HFF-Myc (cell line): ENCODE results near the gene ANP32B.
"Not testable (repeated sequence)": the region's sequence is repeated elsewhere in the genome, so short reads cannot be mapped to it uniquely, and the experiment has no call there.

ENCODE experiments used
- DNase-seq: peaks from one replicate; pipeline ENCODE4 v3.0.0-alpha.2; 2011; ENCODE audit warnings: low read depth; ENCODE audit errors: extremely low read depth
- H3K4me3 ChIP-seq: replicated peaks from 2 replicates; pipeline ENCODE4 v1.5.1; 2011; ENCODE audit warnings: low read depth, mild to moderate bottlenecking, control low read depth, low read length
- CTCF ChIP-seq: IDR thresholded peaks from 2 replicates; pipeline ENCODE4 v1.5.1; 2012; ENCODE audit warnings: mild to moderate bottlenecking, low read depth, low read length, control low read depth; ENCODE audit errors: missing control alignments

ANP32B gene

DNA sequence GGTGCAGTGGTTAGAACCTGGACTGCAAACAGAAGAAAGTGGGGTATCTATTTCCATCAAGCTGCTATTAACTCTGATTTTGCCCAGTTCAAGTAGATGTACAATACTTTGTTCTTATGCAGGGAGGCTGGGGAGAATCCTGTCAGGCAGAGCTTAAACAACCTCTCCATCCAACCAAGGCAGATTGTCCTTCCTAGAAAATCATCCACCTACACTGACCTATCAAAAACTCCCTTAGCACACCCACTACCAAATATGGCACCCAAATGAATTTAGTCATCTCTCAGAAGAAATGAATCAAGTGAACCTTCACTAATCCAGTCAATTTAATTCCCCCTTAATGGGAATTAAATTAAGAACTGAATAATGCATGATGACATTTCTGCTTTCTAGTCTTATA lies 26.8 kb upstream of the ANP32B start:
- TF ChIP-seq CTCF, result no peak
- H3K4me3 ChIP-seq, result no peak overlapping the region
- DNase-seq, result no peak

- no peak for TF ChIP-seq CTCF
- DNase-seq, result no peak
- H3K4me3 ChIP-seq, result no peak overlapping the region
Measured at GRCh38 chr9:97958812-97959511, 24.2 kb upstream of the ANP32B start.

GRCh38 chr9:97959585-97959984 lies 23.6 kb upstream of the ANP32B start:
- no peak overlapping the region for H3K4me3 ChIP-seq
- no peak for TF ChIP-seq CTCF
- DNase-seq, result no peak

DNA sequence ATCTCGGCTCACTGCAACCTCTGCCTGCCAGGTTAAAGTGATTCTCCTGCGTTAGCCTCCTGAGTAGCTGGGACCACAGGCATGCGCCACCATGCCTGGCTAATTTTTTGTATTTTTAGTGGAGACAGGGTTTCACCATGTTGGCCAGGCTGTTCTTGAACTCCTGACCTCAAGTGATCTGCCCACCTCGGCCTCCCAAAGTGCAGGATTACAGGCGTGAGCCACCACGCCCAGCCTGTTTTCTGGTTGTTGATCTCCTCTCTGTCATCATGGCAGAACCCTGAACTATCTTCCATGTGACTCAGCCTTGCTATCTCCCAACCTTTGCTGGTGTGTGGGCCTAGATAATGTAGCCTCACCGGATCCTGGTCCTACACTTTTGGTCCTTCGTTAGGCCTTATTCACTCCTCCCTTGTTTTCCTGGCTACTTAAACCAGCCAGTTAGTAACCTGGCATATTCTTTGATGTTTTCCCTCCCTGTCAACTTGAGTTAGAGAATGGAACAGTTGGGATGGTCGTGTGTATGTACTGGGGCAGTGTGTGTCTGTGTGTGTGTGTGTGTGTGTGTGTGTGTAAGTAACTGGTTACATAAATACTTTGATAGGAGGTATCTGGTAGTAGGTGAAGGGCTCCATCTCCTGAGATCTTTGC lies 22.3 kb upstream of the ANP32B start:
- not testable (repeated sequence) for H3K4me3 ChIP-seq, DNase-seq

DNA sequence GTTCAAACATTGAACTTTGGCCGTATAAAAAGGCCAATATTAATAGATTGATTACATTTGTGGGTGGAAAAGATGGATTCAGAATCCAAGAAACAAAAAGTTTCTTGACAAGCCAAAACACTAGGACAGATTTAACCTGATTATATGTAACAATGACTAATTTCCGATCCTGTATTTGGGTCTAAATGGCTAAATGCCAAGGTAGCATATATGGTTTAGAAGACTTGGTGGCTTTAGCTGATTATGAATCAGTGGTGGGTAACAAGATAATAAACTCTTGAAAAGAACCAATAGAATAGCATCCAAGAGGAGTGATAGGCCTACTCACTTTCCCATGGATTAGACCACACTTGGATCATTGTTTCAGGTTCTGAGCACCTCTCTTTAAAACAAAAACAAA lies 21.8 kb upstream of the ANP32B start:
- H3K4me3 ChIP-seq, result no peak overlapping the region
- no peak for TF ChIP-seq CTCF
- no peak for DNase-seq

- TF ChIP-seq CTCF, result no peak
- no peak overlapping the region for H3K4me3 ChIP-seq
- DNase-seq, result no peak
Measured at GRCh38 chr9:97962136-97962535, 21.0 kb upstream of the ANP32B start.

DNA sequence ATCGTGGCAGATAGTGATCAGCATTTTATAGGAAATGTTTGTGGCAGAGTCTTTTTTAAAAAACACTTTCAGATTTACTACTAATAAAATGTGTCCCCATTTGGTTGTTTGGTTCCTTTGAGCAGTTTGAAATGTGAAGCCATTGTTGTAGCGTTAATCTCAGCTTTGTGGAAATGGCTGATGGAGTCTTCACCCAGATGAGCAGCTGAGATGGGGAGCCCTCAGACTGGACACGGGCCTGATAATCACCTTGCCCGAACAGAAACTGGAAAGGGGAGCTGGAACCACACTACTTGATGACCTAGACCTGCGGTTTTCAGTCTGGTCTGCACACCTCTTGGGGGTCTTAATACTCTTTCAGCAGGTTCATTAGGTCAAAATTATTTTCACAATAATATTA lies 20.6 kb upstream of the ANP32B start:
- no peak for DNase-seq
- TF ChIP-seq CTCF, result no peak
- no peak overlapping the region for H3K4me3 ChIP-seq
